ENCODE results near the gene GZMH. TPM values are rescaled to one million over a fixed set of nuclear protein-coding genes. Genes with fewer than 3 reads are reported as not detected.

Gene GZMH
- total RNA-seq, 4 donors from 2014 or later, result not detected

DNA sequence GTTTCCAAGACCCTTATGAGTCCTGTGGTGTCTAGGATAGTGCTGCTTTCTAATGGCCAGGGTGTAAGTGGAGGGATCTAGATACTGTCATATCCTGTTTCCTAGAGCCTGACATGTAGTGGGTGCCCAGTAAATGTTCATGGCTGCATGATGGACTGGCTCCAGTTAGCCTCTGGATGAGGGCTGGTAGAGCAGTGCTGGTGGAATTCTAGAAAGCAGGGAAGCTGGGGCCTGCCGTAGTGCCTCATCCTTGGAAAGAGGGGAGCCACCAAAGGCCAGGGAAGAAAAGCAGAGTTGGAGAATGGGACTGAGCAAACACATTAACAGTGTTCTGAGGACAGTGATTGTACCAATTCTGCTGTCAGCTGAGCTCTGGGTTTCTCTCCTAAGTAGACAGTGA is 23.9 kb upstream of the GZMH start:
- ATAC-seq, result no peak

GRCh38 chr14:24632761-24633160 is 23.3 kb upstream of the GZMH start:
- no peak for DNase-seq
- TF ChIP-seq CTCF (IDR thresholded peaks at IDR 0.05 in 4 of 5, conservative IDR thresholded peaks at IDR 0.05 in 1 of 5) (no peak), POLR2A (IDR thresholded peaks at IDR 0.05) (no peak)
- Histone ChIP-seq H3K4me3 (no peak overlapping the region), H3K27me3 (no peaks in the 10 kb centered on the region), H3K36me3 (no peaks in the 10 kb centered on the region), H3K4me1 (no peaks in the 10 kb centered on the region), H3K9me3 (no peaks in the 10 kb centered on the region), H3K27ac (no peak overlapping the region)
- no peak for ATAC-seq
- intact Hi-C loops (cut with DNase I; ENCODE audit: low total_unique reads) (no loop called here), in situ Hi-C loops (cut with MboI; ENCODE audit: low sequenced_read_pairs in 4 of 4) (no loop called here)

More for the DNA sequence above, 23.9 kb upstream of the GZMH start:
- DNase-seq, result no peak
- H3K36me3 ChIP-seq, result no peaks in the 10 kb centered on the region
- intact Hi-C loops (cut with DNase I; ENCODE audit: low total_unique reads), result no loop called here
- H3K4me1 ChIP-seq, result no peaks in the 10 kb centered on the region
- H3K27ac ChIP-seq, result no peak overlapping the region
- in situ Hi-C loops (cut with MboI; ENCODE audit: low sequenced_read_pairs in 4 of 4), result no loop called here
- no peak overlapping the region for H3K4me3 ChIP-seq
- no peaks in the 10 kb centered on the region for H3K27me3 ChIP-seq
- H3K9me3 ChIP-seq, result no peaks in the 10 kb centered on the region
- TF ChIP-seq CTCF (IDR thresholded peaks at IDR 0.05 in 4 of 5, conservative IDR thresholded peaks at IDR 0.05 in 1 of 5) (no peak), POLR2A (IDR thresholded peaks at IDR 0.05) (no peak)

DNA sequence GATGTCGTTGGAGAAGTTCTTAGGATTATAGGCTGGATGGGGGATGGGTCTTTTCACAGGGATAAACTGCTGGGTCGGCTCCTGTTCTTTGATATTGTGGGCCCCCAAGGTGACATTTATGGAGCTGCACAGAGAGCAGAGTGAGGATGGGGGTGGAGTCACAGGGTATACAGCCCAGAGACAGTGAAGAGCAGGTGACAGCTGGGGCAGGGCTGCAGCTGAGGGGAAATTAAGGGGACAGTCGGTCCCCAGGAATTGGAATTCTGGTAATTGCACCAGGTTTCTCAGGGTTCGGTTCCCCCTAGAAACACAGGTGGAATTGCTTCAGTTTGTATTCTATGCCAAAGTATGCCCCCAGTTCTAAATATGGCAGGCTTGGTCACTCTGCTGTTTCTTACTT is 22.9 kb upstream of the GZMH start:
- intact Hi-C loops (cut with DNase I; ENCODE audit: low total_unique reads) (no loop called here), in situ Hi-C loops (cut with MboI; ENCODE audit: low sequenced_read_pairs in 4 of 4) (no loop called here)
- H3K36me3 ChIP-seq, result no peaks in the 10 kb centered on the region
- ATAC-seq (no peak), DNase-seq (no peak)
- H3K4me3 ChIP-seq, result no peak overlapping the region
- H3K4me1 ChIP-seq, result no peaks in the 10 kb centered on the region
- H3K27me3 ChIP-seq, result no peaks in the 10 kb centered on the region
- no peak overlapping the region for H3K27ac ChIP-seq
- no peak for TF ChIP-seq POLR2A (IDR thresholded peaks at IDR 0.05)
- no peaks in the 10 kb centered on the region for H3K9me3 ChIP-seq

DNA sequence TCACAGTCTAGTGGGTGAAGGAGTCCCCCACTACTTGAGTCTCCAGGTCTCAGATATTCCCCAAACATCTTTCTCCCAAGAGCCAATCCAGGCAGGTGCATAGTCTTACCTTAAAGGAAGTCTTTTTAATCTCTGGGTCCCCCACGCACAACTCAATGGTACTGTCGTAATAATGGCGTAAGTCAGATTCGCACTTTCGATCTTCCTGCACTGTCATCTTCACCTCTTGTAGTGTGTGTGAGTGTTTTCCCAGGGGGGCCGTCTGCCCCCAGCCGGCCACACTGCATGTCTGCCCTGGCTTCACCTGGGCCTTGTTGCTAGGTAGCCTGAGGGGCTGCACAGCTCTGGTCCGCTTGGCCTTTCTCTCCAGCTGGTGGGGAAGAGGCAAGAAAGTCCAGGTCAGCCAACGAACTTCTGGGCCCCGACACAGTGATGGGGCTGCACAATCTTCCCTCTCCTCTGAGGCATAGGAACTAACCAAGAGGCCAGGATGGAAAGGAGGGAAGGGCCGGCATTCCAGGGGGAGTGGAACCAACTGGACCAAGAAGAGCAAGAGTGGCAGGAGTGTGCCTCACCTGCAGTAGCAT is 22.4 kb upstream of the GZMH start:
- H3K9me3 ChIP-seq, result no peaks in the 10 kb centered on the region
- no peaks in the 10 kb centered on the region for H3K4me1 ChIP-seq
- DNase-seq (no peak), ATAC-seq (no peak)
- H3K36me3 ChIP-seq, result no peaks in the 10 kb centered on the region
- no peak overlapping the region for H3K27ac ChIP-seq
- in situ Hi-C loops (cut with MboI; ENCODE audit: low sequenced_read_pairs in 4 of 4), result no loop called here
- intact Hi-C loops (cut with DNase I; ENCODE audit: low total_unique reads), result no loop called here
- no peaks in the 10 kb centered on the region for H3K27me3 ChIP-seq
- no peak overlapping the region for H3K4me3 ChIP-seq
- TF ChIP-seq CTCF (IDR thresholded peaks at IDR 0.05 in 4 of 5, conservative IDR thresholded peaks at IDR 0.05 in 1 of 5) (no peak), POLR2A (IDR thresholded peaks at IDR 0.05) (no peak)

DNA sequence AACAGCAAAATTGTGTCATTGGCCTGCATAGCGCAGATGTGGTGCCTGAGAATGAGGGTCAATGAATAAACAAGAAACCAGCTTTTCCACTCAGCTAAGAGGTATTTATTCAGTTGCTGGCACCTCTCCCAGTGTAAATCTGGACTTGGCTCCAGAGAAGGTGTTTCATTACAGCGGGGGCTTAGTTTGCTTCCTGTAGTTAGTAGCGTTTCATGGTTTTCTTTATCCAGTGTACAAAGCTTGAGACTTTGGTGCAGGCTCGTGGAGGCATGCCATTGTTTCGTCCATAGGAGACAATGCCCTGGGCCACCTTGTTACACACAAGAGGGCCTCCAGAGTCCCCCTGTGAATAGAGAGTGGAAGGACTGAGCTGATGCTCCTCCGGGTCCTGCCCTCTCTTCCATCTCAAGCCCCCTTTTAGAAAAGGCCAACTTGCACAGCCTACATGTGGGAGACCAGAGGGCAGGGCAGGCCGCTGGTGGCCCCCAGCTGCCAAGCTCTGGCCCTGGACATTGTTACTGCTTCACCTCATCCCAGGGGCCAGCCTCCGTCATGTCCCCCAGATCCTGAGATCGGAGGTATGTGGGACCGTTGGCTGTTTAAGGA is 21.5 kb upstream of the GZMH start:
- Histone ChIP-seq H3K27me3 (no peaks in the 10 kb centered on the region), H3K4me1 (no peaks in the 10 kb centered on the region), H3K36me3 (no peaks in the 10 kb centered on the region), H3K27ac (no peak overlapping the region), H3K4me3 (no peak overlapping the region), H3K9me3 (no peaks in the 10 kb centered on the region)
- in situ Hi-C loops (cut with MboI; ENCODE audit: low sequenced_read_pairs in 4 of 4) (no loop called here), intact Hi-C loops (cut with DNase I; ENCODE audit: low total_unique reads) (no loop called here)
- ATAC-seq (no peak), DNase-seq (no peak)
- TF ChIP-seq CTCF (IDR thresholded peaks at IDR 0.05 in 4 of 5, conservative IDR thresholded peaks at IDR 0.05 in 1 of 5), result no peak
- no peak for TF ChIP-seq POLR2A (IDR thresholded peaks at IDR 0.05)

Data from gastrocnemius medialis (tissue), 4 donors.